Dedifferentiated amniotic fluid mesenchymal stem cell (primary cell): ENCODE results near the gene OSBPL10.

Experiments
- DNase-seq: peaks from one replicate; pipeline ENCODE4 v3.0.0-alpha.2; 2016; ENCODE audit errors: extremely low spot score

The OSBPL10 gene

DNA sequence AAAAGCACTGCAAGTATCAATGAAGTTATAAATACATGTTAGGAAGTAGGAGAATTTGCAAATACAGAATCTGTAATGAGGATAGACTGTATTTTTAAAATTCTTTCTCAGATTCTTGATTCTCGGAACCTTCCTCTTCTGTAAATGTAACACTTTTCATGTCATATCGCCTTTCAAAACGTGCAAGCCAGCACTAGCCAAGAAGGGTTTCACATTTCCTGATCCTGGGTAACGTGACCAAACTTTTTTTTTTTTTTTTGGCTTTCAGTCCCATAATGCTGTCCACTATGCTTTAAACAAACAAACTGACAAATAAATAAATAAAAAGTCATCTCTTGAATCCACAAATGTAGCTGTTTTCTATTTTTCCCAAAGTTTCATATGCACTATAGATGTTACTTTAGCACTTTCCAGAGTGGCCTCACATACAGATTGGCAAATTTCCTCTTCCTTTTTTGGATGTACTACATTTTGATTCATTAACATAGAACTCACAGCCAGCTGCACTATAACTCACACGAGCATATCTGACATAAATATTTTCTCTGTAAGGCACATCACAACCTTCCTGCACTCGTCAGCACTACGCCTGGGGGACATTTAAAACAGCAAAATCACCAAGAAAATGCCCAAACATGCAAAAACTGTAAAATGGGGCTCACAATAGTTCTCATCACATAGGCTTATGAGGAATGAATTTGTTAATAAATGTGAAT is 208.1 kb downstream of the OSBPL10 start:
- no peak for DNase-seq

DNA sequence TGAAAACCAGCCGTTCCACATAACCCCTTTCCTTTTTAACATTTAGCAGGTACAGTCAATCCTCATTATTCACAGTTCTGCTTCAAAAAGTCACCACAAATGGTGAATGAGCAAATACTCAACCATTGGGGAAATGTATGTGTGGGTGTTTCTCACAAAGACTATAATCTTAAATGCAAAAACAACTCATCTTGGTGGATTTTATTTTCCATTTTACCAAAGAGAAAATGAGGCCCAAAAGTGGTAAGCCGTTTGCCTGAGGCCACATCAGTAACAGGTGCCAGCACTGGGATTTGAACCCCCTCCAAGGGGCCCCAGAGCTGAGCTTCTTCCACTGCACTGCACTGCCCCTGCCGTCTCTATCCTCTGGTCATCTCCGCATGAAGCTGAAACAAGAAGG is 208.8 kb downstream of the OSBPL10 start:
- DNase-seq, result no peak

DNA sequence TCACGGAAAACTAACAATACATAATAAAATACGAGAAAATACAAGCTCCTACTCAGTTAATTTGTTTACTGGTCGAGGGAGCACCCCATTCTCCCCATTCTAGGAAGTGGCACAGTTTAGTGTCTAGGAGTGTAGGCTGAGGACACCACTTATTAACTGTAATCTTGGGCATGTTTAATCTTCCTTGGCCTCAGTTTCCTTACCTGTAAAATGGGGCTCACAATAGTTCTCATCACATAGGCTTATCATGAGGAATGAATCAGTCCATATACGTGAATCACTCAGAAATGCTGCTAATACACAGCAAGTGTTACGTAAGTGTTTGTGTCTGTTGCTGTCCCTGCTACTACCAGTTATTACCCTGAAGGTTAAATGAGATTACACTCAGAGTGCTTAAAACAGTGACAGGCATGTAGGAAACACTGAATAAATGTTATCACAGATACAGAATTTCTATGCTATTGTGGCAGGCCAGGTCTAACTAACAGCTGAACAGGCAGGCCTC is 210.2 kb downstream of the OSBPL10 start:
- no peak for DNase-seq

DNA sequence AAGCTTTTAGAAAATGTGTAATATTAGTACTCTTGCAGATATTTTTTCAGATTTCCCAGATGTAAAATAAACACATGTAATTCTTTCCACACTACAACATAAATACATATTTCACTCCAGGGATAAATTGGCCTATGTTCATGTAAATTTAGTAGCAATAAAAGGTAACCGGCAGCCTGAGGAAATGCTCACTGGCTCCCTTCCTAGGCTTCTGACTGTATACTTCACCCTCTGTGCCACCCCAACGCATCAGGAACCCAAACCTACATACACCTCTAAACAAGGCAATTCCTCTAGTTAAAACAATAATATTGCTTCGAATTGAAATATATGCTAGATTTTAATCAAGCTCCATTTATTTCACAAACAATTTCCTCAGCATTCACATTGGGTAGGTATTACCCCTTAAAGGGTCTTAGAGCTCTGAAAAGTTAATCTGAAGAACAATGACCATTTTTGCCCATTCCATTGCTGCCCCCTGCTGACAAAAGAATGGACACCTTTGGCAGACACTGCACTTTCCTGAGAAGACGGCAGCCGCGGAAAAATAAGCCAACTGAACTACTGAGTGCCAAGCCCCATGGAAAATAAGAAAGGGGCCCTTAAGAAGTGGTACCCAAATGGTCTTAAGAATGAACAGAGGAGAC is 212.5 kb downstream of the OSBPL10 start:
- no peak for DNase-seq

DNA sequence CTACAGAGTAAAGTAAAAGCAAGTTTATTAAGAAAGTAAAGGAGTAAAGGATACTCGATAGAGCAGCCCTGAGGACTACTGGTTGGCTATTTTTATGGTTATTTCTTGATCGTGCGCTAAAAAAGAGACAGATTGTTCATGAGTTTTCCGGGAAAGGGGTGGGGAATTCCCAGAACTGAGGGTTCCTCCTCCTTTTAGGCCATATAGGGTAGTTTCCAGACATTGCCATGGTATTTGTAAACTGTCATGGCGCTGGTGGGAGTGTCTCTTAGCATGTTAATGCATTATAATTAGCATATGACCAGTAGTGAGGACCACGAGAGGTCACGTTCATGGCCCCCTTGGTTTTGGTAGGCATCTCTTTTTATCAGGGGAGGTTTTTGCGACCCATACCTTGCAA is 213.1 kb downstream of the OSBPL10 start:
- DNase-seq, result no peak

DNA sequence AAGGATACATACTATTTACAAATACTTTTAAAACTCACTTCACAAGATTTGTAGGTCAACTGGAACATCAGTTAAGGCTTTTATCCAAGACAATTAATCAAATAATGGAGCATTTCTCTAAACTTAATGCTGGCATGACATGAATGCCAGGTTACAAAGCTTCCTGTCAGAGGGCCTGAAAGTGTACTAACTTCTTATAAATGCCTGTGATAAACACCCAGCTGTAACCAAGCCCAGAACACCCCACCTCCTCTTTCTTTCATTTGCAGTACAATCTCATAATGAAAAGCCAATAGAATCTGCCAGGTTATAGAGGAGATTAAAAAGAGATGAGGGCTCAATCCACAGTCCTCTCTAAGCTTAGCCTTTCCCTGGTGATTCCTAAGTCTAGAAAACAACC is 214.4 kb downstream of the OSBPL10 start:
- DNase-seq, result no peak

DNA sequence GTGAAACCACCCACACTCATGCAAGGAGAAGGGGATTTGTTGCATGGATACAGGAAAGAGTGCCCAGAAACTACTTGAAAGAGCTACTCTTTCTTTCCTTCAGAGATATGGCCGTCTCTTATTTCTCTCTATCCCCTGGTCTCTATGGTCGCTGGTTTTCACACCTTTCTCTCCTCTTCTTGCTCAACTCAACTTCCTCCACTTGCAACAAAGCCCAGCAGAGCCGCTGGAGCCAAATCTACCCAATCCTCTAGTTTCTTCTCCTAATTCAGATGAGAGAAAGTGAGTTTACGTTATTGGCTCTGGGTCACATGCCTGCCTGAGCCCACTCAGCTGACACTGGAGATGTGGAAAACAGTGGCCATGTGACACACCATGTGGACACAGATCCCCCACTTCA is 215.2 kb downstream of the OSBPL10 start:
- DNase-seq, result no peak

DNA sequence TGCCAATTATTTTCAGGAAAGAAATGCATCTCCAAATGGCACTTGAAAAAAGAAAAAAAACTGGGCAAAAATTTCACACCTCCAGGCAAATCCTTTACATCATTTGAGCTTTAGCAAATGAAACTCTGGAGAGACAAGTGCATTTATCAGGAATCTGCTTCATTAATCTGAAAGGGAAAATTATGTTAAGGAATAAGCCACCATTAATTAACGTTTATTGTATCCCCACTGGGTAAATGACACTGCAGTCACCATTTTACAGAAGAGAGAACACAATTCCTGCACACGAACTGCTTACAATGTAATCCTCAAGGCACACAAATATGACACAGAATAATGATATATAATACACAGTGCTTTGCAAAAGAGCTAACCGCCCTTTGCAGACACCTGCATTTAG is 217.3 kb downstream of the OSBPL10 start:
- no peak for DNase-seq

DNA sequence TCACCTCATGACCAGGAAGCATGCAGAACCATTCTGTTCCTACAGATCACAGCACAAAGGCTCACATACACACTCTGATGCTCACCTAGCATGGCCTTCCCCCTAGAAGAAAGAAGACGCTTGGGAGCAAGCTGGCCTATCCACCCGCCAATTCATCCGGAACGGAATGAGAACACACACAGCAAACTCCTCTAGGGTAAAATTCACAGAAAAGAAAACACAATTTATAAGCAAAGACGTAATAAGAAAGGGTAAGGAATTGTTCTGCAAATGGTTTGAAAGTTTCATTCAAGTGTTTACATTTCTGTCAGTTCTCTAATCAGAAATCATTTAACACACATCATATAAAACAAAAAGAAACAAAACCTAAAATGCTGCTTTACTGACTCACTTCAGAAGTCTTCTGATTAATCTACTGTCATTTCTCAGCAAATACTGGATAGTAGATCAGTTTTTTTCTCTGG is 218.1 kb downstream of the OSBPL10 start:
- DNase-seq, result no peak

DNA sequence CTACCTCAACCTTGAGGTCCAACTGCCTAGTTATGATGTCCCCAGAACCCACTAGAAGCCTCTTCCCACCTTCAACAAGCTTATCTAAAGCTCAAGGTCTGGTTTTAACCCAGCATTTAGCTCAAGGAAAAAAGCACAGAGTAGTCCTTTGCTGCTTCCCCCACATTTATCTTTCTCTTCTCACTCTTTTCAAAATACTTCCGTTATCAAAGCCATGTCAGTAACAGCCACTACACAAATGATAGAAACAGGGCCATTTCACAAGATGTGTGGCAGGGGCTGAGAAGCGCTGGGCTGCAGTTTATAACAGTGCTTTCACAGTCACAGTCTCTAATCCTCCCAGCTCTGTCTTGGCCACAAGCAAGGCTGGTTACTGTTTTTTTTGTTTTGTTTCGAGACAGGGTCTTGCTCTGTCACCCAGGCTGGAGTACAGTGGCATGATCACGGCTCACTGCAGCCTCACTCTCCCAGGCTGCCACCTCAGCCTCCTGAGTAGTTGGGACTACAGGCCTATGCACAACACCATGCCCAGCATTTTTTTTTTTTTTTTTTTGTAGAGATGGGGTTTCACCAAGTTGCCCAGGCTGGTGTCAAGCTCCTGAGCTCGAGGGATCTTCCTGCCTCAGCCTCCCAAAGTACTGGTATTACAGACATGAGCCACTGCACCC is 218.8 kb downstream of the OSBPL10 start:
- DNase-seq, result no peak

DNA sequence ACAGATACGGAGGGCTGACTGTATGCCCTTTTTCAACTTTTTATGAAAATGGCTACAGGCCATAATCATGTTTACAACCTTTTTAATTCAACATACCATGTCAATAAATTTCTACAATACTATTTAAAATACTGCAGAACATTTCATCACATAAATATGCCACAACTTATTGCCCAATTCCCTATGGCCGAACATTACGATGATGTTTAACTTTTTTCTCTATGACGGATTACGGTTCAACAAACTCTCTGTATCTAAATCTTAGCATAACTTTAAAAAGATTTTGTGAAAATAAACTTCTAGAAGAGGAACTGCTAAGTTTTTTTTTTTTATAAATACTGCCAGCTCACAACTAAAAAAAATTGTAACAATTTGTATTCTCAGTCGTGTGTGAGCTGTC is 220.4 kb downstream of the OSBPL10 start:
- no peak for DNase-seq

DNA sequence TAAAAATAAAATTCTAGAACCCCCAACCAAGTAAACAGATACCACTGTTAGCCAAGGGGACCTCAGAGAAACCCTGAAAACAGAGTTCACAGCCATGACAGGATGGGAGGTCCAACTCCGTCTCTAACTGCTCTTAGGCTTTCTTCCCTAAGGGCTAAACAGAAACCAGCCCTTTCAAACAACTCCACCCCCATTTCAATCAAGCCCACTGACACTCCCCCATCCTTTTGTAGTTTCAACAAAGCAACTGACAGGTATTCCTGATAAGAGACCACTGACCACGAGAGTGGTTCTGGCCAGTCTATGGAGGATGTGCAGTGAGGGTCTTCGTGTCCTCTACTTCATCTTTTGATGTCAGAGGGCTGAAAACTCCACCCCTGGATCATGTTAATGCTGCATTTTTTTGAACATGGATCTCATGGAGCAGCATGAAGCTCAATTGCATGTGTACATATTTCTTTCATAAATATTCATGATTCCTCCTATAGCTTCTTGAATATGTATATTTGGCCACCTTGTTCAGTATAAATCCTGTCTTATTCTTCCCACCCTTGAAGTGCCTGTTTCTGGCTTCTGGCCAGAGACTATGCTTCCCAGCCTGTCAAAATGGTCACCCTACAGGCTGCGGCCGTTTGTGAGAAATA is 222.6 kb downstream of the OSBPL10 start:
- no peak for DNase-seq

DNA sequence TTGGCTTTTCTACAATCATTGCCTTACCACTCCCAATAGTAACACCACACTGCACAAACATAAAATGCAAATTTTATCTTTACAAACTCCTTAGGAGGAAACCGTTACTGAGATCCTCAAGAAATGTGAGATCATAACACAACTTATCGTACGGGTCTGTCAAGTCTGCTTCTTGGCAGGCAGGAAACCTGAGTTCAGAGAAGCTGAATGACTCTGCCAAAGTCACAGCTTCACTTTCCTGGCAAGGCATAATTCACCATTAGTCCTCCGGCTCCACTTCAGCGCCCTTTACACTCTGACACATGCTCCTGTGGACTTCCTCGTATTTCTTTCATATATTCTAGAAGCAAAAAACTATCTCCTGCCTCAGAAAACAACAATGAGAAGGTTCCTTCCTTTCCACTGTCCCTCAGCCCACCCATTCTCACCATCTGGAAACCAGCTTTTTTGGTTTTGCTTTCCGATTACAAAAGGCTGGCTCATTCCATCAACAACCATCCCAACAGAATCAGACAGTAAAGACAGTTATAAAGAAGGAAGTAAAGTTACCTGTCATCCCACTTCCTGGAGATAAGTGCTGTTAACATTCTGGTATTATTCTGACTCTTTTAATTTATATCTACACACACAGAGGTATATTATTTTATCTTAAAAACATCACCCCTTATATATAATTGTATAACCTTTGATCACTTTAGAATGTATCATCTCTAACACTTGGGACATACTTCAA is 225.0 kb downstream of the OSBPL10 start:
- DNase-seq, result no peak

DNA sequence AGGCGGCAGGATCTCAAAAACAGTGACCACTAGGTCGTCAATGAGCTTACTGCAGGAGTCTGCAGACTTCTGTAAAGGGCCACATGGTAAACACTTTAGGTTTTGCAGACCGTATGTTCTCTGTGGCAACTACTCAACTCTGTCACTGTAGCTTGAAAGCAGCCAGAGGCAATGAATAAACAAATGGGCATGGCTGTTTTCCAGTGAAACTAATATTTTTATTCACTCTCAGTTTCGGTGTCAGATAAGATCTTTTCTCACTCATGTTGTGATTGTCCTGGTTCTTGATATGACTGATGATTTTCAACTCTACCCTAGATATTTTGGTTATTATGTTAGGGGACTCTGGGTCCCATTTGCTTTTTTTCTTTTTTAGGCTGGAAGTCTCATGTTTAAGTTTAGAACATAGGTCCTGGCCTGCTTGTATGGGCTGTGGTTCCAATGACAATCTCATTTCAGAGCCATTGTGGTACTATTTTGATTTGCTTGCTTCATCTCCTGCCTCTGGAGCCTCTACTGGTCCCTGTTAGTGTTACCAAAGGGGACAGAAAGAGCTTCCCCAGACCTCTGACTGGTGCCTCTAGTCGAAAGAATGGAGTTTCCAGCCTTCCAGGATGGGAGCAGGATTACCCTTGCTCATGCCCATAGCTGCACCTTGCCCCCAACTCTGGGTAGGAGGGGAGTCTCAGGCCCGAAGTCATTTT is 226.3 kb downstream of the OSBPL10 start:
- DNase-seq, result no peak

DNA sequence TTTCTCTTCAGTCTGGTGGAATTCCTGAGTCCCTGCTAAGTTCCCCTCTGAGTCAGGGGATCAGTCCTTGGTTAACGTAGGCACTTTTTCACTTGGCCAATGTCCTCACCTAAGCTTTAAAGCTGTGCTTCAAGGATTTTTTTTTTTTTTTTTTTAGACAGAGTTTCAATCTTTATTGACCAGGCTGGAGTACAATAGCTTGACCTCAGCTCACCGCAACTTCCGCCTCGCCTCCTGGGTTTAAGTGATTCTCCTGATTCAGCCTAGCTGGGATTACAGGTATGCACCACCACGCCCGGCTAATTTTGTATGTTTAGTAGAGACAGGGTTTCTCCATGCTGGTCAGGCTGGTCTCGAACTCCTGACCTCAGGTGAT is 228.0 kb downstream of the OSBPL10 start:
- DNase-seq, result no peak

DNA sequence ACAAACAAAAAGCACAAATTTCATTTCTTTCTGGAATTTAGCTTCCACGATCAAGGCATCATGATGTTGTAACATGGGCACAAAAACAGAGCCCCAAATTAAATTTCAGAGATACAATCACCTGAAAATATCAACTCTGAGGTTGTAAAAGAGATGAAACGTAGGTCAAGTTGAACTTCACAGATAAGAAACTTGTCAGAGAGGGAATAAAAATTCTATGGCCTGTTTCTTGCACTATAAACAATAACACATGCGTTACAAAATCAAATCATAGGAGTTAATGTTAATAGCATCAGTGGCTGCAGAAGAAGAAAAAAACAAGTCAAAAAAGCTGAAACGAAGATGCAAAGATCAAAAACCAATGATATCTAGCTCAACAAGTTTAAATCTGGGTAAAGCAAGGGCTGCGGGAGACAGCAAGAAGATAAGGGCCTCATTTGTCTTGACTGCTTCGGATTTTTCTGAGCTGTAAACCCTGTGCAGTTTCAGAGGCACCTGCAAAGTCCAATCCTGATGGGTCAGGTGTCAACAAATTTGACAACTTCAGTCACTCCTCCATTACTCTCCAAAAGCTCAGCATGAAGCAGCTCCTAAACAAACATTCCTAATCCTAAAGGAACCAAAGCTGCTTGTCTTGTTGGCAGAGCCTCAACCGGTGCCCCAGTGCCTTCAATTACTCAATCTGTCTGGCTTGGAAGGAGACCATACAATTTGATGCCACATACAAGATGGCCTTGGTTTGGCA is 228.6 kb downstream of the OSBPL10 start:
- DNase-seq, result no peak

DNA sequence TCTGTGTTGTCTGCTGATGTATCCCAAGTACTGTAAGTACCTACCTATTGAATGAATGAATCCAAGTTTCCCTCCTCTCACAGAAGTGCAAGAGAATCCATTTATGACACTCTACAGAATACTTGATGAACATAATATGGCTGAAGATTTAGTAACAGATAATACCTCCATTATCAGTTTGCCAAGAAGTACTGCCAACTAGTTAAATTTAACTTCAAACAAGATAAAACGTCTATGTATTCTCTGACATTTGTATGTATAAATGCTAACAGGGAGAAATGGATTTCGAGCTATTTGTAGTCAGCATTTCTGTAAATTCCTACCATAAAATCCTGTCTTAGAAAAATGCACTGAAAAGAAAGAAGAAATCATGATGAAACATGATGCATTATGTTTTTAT is 230.7 kb downstream of the OSBPL10 start:
- no peak for DNase-seq

DNA sequence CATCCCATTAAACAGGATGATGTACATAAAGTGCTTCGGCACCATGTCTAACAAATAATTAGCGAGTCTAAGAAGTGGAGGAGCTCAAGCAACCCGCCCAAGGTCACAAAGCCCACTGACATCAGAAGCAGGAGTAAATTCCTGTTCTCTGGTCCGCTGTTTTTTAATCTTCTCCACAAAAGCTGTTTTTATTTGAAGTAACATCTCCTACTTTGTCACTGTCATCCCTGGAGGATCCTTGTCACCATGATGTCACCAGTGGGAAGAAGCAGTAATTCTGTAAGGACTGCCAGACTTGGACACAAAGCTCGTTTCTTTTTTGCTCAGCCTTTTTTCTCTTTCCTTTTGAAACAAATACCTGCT is 232.1 kb downstream of the OSBPL10 start:
- DNase-seq, result no peak

DNA sequence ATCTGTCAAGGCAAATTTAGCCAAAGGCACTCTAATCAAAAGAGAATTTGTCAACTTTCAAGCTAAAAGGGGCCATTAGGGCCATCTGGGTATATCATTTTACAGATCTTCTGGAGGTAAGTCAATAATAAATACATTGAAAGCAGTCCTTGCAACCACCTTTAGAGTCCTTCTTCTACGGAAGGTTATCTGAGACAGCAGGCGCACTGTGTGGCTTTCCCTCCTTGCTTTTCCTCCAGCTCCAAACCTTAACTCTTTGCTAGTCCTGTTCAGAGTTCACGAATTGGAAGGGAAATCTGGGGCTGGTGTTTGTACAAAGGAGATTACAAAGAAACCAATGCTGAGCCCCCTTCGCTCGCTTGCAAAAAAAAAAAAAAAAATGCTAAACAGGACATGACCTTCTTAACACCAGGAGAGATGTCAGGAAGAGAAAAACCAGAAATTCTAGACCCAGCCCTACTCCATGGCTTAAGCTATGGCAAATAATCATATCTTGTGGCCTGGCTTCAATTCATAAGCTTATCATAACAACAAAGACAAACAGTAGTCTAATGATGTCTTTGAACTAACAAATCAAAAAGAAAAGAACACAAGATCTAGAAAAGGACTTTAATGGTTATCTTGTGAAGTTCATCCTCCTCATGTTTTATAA is 232.7 kb downstream of the OSBPL10 start:
- DNase-seq, result no peak

DNA sequence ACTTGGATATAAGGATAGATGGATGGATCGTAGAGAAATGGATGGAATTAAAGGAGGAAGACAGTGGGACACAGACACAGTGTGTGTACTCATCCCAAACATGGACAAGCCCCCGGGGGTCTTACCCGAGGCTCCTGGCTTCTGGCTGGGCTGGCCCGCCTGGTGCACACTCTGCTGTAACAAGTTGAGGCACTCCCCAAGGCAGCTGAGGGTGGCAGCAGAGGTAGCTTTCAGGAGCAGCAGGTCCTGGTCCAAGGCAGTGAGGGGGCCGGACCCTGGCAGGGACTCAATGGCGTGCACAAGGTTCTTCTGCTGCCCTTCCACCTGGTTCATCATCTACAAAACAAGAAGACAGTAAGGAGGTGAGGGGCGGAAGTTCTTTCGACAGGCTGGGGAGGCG is 233.3 kb downstream of the OSBPL10 start:
- no peak for DNase-seq
